ENCODE data around the gene CFAP97.
"Not testable (repeated sequence)": the region's sequence is repeated elsewhere in the genome, so short reads cannot be mapped to it uniquely, and the experiment has no call there.

The CFAP97 gene

GRCh38 chr4:185137233-185137925 is 66.4 kb downstream of the CFAP97 start:
- DNase-seq = no peak

DNA sequence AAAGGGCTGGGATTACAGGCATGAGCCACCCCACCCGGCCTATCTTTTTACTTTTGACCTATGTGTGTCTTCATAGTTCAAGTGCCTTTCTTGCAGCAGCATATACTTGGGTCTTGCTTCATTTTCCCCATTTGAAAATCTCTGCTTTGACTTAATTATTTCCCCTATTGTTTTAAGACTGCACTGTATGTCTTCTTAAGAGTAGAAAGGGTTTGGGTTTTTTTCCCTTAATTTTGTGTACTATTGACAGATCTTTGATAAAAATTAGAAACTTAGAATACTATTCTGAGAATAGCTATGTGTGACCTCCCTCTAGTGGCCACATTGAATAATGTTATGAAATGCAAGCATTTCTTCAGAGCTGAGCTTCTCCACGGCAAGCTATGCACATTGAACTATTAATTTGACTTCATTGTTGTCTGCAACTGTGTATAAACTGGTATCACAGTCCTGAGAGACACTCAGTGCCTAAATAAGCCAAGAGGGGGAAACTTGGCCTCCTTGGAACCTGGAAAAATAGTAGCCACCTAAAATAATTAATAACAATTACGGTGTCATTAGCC is 69.4 kb downstream of the CFAP97 start:
- no peak for DNase-seq

- no peak for DNase-seq
Observed at GRCh38 chr4:185128272-185129119, 75.3 kb downstream of the CFAP97 start.

GRCh38 chr4:185127021-185127925 is 76.5 kb downstream of the CFAP97 start:
- no peak for DNase-seq

- no peak for DNase-seq
Observed at GRCh38 chr4:185124006-185124405, 79.8 kb downstream of the CFAP97 start.

DNA sequence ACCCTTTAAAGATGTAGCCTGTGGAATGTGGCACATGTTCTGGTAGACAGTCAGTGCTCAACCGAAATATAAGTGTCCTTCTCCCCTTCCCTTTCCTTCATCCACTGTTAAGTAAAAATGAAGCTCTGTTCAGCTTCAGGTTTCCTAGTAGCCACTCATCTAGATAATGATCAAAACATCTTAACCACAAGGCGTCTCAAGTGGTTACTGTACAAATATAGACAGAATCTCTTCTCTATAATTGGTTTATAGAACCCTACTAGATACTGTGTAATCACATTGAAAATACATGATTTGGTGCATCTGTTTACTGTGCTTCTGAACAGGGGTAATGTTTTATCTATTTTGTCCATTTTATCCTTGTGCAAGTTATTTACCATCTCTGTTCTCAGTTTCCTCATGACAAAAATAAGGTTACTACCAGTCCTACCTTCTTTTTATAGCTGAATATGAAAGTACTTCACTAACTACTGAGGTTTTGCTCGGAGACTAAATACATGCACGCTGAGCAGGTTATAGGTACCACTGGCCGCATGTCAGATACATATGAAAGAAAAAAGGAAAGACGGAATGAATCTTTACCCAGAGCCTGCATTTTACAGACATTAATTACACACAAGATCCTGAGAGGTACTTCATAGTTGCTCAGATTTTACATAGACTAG is 81.0 kb downstream of the CFAP97 start:
- DNase-seq = peak; percentile 48

- DNase-seq = no peak
Observed at GRCh38 chr4:185120631-185120946, 83.2 kb downstream of the CFAP97 start.

DNA sequence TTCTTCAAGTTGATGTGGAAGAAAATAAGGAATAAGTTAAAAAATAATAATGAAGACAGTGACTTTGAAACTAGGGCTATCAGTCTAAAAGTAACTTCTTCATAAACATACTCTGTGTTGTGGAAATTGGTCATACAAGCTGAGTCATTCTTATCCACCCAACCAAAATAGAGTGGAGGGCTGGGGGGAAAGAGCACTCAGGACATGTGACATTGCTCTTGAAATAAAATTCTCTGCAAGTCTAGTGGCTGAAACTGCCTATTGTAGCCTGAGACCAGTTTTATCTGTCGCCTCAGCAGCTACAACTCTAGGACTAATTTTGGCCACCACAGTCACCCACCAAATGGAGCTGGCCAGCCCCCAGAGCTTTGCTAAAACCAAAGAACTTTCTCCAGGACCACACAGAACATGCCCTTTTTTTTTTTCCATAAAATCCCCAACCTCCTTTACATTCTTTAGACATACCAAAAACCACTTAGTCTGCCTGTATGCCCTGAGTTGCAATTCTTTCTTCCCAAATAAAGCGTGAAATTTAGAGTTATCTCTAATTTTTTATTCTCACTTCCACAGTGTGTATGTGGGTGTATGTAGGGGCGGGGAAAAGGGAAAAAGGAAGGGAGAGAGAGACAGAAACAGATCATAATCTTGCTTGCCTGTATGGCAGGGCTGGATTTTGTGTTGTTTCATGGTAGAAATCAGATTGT is 83.7 kb downstream of the CFAP97 start:
- DNase-seq = no peak

DNA sequence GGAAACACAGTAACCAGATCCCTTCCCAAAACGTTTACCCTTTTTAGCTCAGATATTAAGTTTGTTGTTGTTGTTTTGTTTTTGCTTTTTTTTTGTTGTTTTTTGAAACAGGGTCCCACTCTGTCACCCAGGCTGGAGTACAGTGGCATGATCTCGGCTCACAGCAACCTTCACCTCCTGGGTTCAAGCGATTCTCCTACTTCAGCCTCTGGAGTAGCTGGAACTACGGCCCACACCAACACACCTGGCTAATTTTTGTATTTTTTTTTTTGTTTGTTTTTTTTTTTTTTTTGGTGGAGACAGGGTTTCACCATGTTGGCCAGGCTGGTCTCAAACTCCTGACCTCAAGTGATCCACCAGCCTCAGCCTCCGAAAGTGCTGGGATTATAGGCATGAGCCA is 84.3 kb downstream of the CFAP97 start:
- not testable (repeated sequence) for DNase-seq

- no peak for DNase-seq
Observed at GRCh38 chr4:185118876-185119275, 84.9 kb downstream of the CFAP97 start.

DNA sequence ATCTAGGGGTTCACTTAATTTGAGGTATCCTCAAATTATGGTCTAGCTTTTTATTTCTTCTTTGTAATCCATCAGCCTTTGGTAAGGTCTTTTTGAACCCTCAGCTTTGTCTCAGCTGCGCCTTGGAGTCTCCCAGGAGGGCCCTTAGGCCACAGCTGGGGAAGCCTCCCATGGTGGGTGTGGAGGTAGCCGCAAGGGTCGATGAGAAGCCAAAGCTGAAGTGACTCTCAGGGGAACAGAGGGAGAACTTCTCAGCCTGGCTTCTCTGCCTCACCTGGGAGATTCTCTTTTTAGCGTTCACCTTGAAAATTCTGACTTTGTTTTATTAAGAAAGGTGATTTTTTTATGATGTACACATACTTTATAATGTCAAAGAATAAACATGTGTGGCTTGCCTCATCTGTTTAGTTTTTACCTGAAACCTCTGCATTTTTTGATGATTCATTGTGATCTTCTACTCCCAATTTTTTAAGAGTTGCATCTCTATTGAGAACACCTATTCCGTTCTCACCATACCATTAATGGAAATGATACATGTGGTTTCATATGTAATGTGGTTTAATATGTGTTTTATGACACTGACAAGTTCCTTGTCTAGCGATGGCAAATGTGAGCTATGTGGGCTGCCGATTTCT is 86.4 kb downstream of the CFAP97 start:
- DNase-seq = no peak

GRCh38 chr4:185115827-185116232 is 88.0 kb downstream of the CFAP97 start:
- DNase-seq = no peak

- DNase-seq = no peak
Observed at GRCh38 chr4:185113340-185113739, 90.5 kb downstream of the CFAP97 start.

GRCh38 chr4:185112104-185112503 is 91.7 kb downstream of the CFAP97 start:
- no peak for DNase-seq

DNA sequence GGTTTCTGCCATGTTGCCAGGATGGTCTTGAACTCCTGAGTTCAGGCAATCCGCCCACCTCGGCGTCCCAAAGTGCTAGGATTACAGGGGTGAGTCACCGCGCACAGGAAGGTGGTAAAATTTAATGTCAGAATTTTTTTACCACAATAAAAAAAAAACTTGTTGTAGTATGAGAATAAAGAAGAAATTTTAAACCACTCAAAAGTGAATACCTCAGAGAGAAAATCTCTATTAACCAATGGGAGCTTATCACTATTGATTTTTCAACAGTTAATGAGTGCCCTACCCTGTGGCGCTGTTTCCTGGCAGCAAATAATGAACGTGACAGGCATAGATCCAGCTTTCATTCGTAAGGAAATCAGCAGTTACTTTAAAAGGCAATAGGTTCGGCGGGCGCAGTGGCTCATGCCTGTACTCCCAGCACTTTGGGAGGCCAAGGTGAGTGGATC is 93.4 kb downstream of the CFAP97 start:
- DNase-seq = no peak

GRCh38 chr4:185109736-185110135 is 94.1 kb downstream of the CFAP97 start:
- no peak for DNase-seq
